A549 (cell line): Measurements from ENCODE around the gene SKA2.

Experiments used
- EP300 ChIP-seq, 2 experiments: fragments of >200 bp; sonication (Bioruptor Twin); formaldehyde crosslinking; IDR thresholded peaks; 2 replicates in 1 of 2; 3 replicates in 1 of 2; pipeline ENCODE4 v1.6.1; 2016 to 2017
- KDM1A ChIP-seq: fragments of 200-600 bp; sonication (generic); IDR thresholded peaks from 2 replicates; pipeline ENCODE4 v1.6.1; 2016; ENCODE audit warnings: low read depth, mild to moderate bottlenecking
- MYC ChIP-seq: IDR thresholded peaks from 2 replicates; pipeline ENCODE4 v1.6.1; 2012; ENCODE audit warnings: mild to moderate bottlenecking, inconsistent platforms, low read length, improper control_type of control experiment, borderline replicate concordance
- NFE2L2 ChIP-seq: fragments of 150-350 bp; conservative IDR thresholded peaks from 2 replicates; pipeline ENCODE4 v1.6.1; 2014; ENCODE audit warnings: low read length
- POLR2A ChIP-seq: IDR thresholded peaks from 2 replicates; pipeline ENCODE4 v1.6.1; 2012; ENCODE audit warnings: mild to moderate bottlenecking, low read length
- RFX5 ChIP-seq: fragments of 450-650 bp; IDR thresholded peaks from 2 replicates; pipeline ENCODE4 v1.7.1; 2014; ENCODE audit warnings: antibody characterized with exemption, mild to moderate bottlenecking, moderate library complexity
- TP53 ChIP-seq: fragments of 250-450 bp; sonication (Bioruptor Pico); IDR thresholded peaks from 2 replicates; pipeline ENCODE4 v1.5.0; 2021; ENCODE audit warnings: mild to moderate bottlenecking, moderate library complexity
- TF ChIP-seq, protein P1 (sequence below): fragments of 200-600 bp; sonication (generic); IDR thresholded peaks from 2 replicates; pipeline ENCODE4 v1.6.1; 2016; ENCODE audit warnings: antibody characterized with exemption, mild to moderate bottlenecking, moderate library complexity
- TF ChIP-seq, protein P2 (sequence below): fragments of >200 bp; sonication (Bioruptor Twin); formaldehyde crosslinking; IDR thresholded peaks from 3 replicates; pipeline ENCODE4 v1.5.1; 2016

DNA sequence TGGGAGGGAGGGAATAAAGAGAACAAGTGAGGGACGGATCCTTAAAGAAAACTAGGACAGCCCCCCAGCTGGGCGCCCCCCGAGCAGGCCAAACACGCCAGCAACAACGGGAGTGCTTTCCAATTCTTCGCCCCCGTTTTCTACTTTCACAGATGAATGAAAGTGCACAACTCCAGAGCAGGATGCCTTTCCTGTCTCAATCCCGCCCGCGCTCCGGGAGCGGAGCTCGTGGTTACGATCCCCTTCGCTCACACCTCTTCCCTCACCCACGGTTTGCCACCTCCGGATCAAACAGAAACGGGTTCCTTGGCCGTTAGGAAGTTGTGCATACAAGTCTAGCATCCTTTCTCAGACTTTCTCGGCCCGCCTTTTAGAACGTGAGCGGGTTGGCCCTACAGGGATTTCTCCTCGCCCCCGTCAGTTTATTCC is 680 bp downstream of the SKA2 start:
- no peak for TF ChIP-seq POLR2A
- TF ChIP-seq, protein P1, sequence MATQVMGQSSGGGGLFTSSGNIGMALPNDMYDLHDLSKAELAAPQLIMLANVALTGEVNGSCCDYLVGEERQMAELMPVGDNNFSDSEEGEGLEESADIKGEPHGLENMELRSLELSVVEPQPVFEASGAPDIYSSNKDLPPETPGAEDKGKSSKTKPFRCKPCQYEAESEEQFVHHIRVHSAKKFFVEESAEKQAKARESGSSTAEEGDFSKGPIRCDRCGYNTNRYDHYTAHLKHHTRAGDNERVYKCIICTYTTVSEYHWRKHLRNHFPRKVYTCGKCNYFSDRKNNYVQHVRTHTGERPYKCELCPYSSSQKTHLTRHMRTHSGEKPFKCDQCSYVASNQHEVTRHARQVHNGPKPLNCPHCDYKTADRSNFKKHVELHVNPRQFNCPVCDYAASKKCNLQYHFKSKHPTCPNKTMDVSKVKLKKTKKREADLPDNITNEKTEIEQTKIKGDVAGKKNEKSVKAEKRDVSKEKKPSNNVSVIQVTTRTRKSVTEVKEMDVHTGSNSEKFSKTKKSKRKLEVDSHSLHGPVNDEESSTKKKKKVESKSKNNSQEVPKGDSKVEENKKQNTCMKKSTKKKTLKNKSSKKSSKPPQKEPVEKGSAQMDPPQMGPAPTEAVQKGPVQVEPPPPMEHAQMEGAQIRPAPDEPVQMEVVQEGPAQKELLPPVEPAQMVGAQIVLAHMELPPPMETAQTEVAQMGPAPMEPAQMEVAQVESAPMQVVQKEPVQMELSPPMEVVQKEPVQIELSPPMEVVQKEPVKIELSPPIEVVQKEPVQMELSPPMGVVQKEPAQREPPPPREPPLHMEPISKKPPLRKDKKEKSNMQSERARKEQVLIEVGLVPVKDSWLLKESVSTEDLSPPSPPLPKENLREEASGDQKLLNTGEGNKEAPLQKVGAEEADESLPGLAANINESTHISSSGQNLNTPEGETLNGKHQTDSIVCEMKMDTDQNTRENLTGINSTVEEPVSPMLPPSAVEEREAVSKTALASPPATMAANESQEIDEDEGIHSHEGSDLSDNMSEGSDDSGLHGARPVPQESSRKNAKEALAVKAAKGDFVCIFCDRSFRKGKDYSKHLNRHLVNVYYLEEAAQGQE: no peak
- no peak for TF ChIP-seq NFE2L2
- TF ChIP-seq, protein P2, sequence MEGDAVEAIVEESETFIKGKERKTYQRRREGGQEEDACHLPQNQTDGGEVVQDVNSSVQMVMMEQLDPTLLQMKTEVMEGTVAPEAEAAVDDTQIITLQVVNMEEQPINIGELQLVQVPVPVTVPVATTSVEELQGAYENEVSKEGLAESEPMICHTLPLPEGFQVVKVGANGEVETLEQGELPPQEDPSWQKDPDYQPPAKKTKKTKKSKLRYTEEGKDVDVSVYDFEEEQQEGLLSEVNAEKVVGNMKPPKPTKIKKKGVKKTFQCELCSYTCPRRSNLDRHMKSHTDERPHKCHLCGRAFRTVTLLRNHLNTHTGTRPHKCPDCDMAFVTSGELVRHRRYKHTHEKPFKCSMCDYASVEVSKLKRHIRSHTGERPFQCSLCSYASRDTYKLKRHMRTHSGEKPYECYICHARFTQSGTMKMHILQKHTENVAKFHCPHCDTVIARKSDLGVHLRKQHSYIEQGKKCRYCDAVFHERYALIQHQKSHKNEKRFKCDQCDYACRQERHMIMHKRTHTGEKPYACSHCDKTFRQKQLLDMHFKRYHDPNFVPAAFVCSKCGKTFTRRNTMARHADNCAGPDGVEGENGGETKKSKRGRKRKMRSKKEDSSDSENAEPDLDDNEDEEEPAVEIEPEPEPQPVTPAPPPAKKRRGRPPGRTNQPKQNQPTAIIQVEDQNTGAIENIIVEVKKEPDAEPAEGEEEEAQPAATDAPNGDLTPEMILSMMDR: no peak
- TF ChIP-seq MYC: no peak
- no peak for TF ChIP-seq EP300 (IDR thresholded peaks at IDR 0.05)
- no peak for TF ChIP-seq RFX5
- peak; percentile 62; the same call in 1 of the 2 replicates for TF ChIP-seq TP53 (CRISPR knock-in tag)
- no peak for TF ChIP-seq KDM1A
